K562 (cell line): Measurements from ENCODE around the gene PIP4K2A. TPM values are rescaled to one million over a fixed set of nuclear protein-coding genes. Genes with fewer than 3 reads are reported as not detected.
A peak's percentile ranks its signal among the peaks of the same experiment; 100 is the strongest.

Source experiments
- CBFA2T3 ChIP-seq: fragments of 450-650 bp; IDR thresholded peaks from 2 replicates; pipeline ENCODE4 v1.6.1; 2017
- CBX3 ChIP-seq, 2 experiments: IDR thresholded peaks; 1 replicate in 1 of 2; 2 replicates in 1 of 2; pipeline ENCODE4 v1.6.1; 2012; ENCODE audit warnings: inconsistent platforms in 2 of 2, low read length in 2 of 2, borderline replicate concordance in 1 of 2, control low read depth in 1 of 2
- HDAC8 ChIP-seq: fragments of 450-650 bp; IDR thresholded peaks from 2 replicates; pipeline ENCODE4 v1.6.1; 2016; ENCODE audit warnings: mild to moderate bottlenecking, missing genetic modification characterization, moderate library complexity, missing compliant biosample characterization
- LARP7 ChIP-seq: fragments of 450-650 bp; IDR thresholded peaks from 2 replicates; pipeline ENCODE4 v1.6.1; 2016
- MAFG ChIP-seq: fragments of 450-650 bp; conservative IDR thresholded peaks from 2 replicates; pipeline ENCODE4 v1.6.1; 2016; ENCODE audit warnings: missing genetic modification characterization, missing compliant biosample characterization
- MAZ ChIP-seq, 2 experiments: fragments of 450-650 bp in 1 of 2; sonication (generic) in 1 of 2; formaldehyde crosslinking; IDR thresholded peaks in 1 of 2; conservative IDR thresholded peaks in 1 of 2; 2 replicates each; pipeline versions ENCODE4 v1.4.0 to v1.5.0; 2020; ENCODE audit warnings: mild to moderate bottlenecking in 1 of 2, missing genetic modification reagents in 1 of 2
- MCM5 ChIP-seq: fragments of 450-650 bp; IDR thresholded peaks from 2 replicates; pipeline ENCODE4 v1.6.1; 2016; ENCODE audit warnings: low read depth
- NRF1 ChIP-seq, 2 experiments: fragments of 450-650 bp; IDR thresholded peaks in 1 of 2; conservative IDR thresholded peaks in 1 of 2; 2 replicates each; pipeline ENCODE4 v1.6.1; 2014; ENCODE audit warnings: mild to moderate bottlenecking in 2 of 2
- RBFOX2 ChIP-seq: fragments of 200-400 bp; formaldehyde crosslinking; IDR thresholded peaks from 2 replicates; pipeline ENCODE4 v1.6.1; 2017; ENCODE audit warnings: low read depth, mild to moderate bottlenecking, low read length, moderate library complexity
- SRF ChIP-seq, 2 experiments: fragments of 250-450, 450-650 bp in 1 of 2; sonication (Bioruptor Pico) in 1 of 2; sonication (generic) in 1 of 2; formaldehyde crosslinking; IDR thresholded peaks; 2 replicates each; pipeline versions ENCODE4 v1.5.0 to v1.5.1; 2020 to 2022; ENCODE audit warnings: mild to moderate bottlenecking in 1 of 2, missing genetic modification reagents in 1 of 2
- TAL1 ChIP-seq: fragments of 450-650 bp; IDR thresholded peaks from 2 replicates; pipeline ENCODE4 v1.6.1; 2016; ENCODE audit warnings: mild to moderate bottlenecking
- TBP ChIP-seq: optimal IDR thresholded peaks from 2 replicates; pipeline ENCODE3; 2011; ENCODE audit warnings: low read depth, low read length, improper control_type of control experiment
- TCF3 ChIP-seq: sonication (generic); formaldehyde crosslinking; IDR thresholded peaks from 2 replicates; pipeline ENCODE4 v1.4.0; 2020; ENCODE audit warnings: mild to moderate bottlenecking, missing genetic modification reagents
- TEAD4 ChIP-seq, 2 experiments: sonication (generic) in 1 of 2; formaldehyde crosslinking in 1 of 2; IDR thresholded peaks; 2 replicates each; pipeline versions ENCODE4 v1.6.1 to v1.8.0; 2012 to 2022; ENCODE audit warnings: borderline replicate concordance in 1 of 2, inconsistent platforms in 1 of 2, low read length in 1 of 2, mild to moderate bottlenecking in 1 of 2, missing genetic modification reagents in 1 of 2
- TFAM ChIP-seq: fragments of 250-450 bp; sonication (Bioruptor Pico); conservative IDR thresholded peaks from 2 replicates; pipeline ENCODE4 v1.5.0; 2021; ENCODE audit warnings: mild to moderate bottlenecking, moderate library complexity
- TGIF2 ChIP-seq: sonication (generic); formaldehyde crosslinking; IDR thresholded peaks from 2 replicates; pipeline ENCODE4 v1.8.1; 2022; ENCODE audit warnings: mild to moderate bottlenecking, missing genetic modification reagents, moderate library complexity
- U2AF1 ChIP-seq: fragments of 200-400 bp; formaldehyde crosslinking; optimal IDR thresholded peaks from 2 replicates; pipeline ENCODE3; 2017; ENCODE audit warnings: mild to moderate bottlenecking, low read depth, low read length, moderate library complexity
- ZBTB1 ChIP-seq: sonication (generic); formaldehyde crosslinking; IDR thresholded peaks from 2 replicates; pipeline ENCODE4 v1.8.1; 2023; ENCODE audit warnings: missing genetic modification reagents, low read depth, mild to moderate bottlenecking, borderline replicate concordance
- ZNF121 ChIP-seq: sonication (generic); formaldehyde crosslinking; conservative IDR thresholded peaks from 2 replicates; pipeline ENCODE4 v1.8.0; 2022; ENCODE audit warnings: missing genetic modification reagents
- ZNF165 ChIP-seq: fragments of 250-450 bp; sonication (Bioruptor Pico); IDR thresholded peaks from 2 replicates; pipeline ENCODE4 v1.4.0; 2020; ENCODE audit warnings: borderline replicate concordance
- ZNF431 ChIP-seq: sonication (generic); formaldehyde crosslinking; IDR thresholded peaks from 2 replicates; pipeline ENCODE4 v1.8.0; 2022; ENCODE audit warnings: mild to moderate bottlenecking, missing genetic modification reagents
- polyA plus RNA-seq, 8 experiments: library from polyadenylated mRNA; depleted of rRNA in 4 of 8; stranded (reverse) in 5 of 8; unstranded in 3 of 8; fragments of >200 nt; fragmentation: Nextera tagmentation in 2 of 8; fragmentation: Illumina TruSeq in 1 of 8; extraction: Ambion mirVana in 2 of 8; extraction: Trizol in 1 of 8; gene quantifications; 2 replicates each; pipeline versions ENCODE4 v1.2.1 to v1.2.3, GENCODE V29; 2011 to 2014; ENCODE audit warnings: inconsistent platforms in 1 of 8, missing spikeins in 1 of 8
- total RNA-seq, 7 experiments: library from RNA; depleted of rRNA in 6 of 7; stranded (reverse); fragments of >200 nt in 6 of 7; fragmentation: Illumina TruSeq in 2 of 7; extraction: Trizol in 2 of 7; gene quantifications; 2 replicates each; pipeline versions ENCODE4 v1.2.1 to v1.2.3, GENCODE V29; 2011 to 2021; ENCODE audit warnings: low replicate concordance in 1 of 7
- TF ChIP-seq, protein P1 (sequence below): fragments of 450-650 bp; IDR thresholded peaks from 2 replicates; pipeline ENCODE4 v1.6.1; 2014; ENCODE audit warnings: low read depth, mild to moderate bottlenecking, moderate library complexity, borderline replicate concordance
- TF ChIP-seq, protein P2 (sequence below): fragments of 250-450 bp; sonication (Bioruptor Pico); IDR thresholded peaks from 2 replicates; pipeline ENCODE4 v1.5.0; 2021; ENCODE audit warnings: mild to moderate bottlenecking, borderline replicate concordance

The PIP4K2A gene
- total and polyA plus RNA-seq, 9 of the 15 experiments (the other 6 are each of a cell fraction or from before 2014, with no cell fraction given): 35.6 to 117 (median 71.9) TPM

DNA sequence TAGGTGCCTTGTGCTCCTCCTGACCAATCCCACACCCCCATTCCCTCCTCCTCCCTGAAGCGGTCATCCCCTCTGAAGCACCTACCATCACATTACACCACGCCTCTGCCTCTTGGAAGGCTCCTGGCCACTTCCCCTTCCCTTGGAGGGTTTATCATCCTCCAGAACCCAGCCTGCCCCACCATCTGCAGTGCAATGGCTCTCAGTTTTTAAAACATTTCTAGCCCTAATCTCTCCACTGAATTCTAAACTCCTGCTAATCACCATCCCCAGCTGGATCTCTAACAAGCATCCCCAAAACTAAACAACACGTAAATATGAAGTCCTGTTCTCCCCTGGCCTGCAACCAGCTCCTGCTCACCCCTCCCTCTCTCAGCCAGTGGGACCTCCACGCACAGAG lies 70.6 kb downstream of the PIP4K2A start (continued):
- TF ChIP-seq CBFA2T3 (peak; percentile 68; the same call in 1 of the 2 replicates), TEAD4 (IDR thresholded peaks at IDR 0.05; ENCODE audit: low read length) (peak; percentile 31), TEAD4 (CRISPR knock-in tag; IDR thresholded peaks at IDR 0.05; ENCODE audit: borderline replicate concordance) (no peak), TAL1 (peak; percentile 42; the same call in 1 of the 2 replicates), ZBTB1 (CRISPR knock-in tag) (no peak), TGIF2 (CRISPR knock-in tag) (no peak), ZNF121 (no peak), TCF3 (peak; percentile 68), HDAC8 (tag) (no peak), LARP7 (no peak), ZNF165 (CRISPR knock-in tag) (no peak), TFAM (CRISPR knock-in tag) (no peak), CBX3 (IDR thresholded peaks at IDR 0.05; ENCODE audit: borderline replicate concordance in 1 of 2, low read length in 2 of 2) (no peak), U2AF1 (no peak), MAFG (tag) (no peak), MCM5 (no peak), RBFOX2 (no peak), TBP (no peak), ZNF431 (CRISPR knock-in tag) (no peak), NRF1 (conservative IDR thresholded peaks at IDR 0.05 in 1 of 2, IDR thresholded peaks at IDR 0.05 in 1 of 2) (no peak), MAZ (CRISPR knock-in tag; conservative IDR thresholded peaks at IDR 0.05 in 1 of 2, IDR thresholded peaks at IDR 0.05 in 1 of 2) (no peak), SRF (CRISPR knock-in tag; IDR thresholded peaks at IDR 0.05) (no peak)
- TF ChIP-seq, protein P1, sequence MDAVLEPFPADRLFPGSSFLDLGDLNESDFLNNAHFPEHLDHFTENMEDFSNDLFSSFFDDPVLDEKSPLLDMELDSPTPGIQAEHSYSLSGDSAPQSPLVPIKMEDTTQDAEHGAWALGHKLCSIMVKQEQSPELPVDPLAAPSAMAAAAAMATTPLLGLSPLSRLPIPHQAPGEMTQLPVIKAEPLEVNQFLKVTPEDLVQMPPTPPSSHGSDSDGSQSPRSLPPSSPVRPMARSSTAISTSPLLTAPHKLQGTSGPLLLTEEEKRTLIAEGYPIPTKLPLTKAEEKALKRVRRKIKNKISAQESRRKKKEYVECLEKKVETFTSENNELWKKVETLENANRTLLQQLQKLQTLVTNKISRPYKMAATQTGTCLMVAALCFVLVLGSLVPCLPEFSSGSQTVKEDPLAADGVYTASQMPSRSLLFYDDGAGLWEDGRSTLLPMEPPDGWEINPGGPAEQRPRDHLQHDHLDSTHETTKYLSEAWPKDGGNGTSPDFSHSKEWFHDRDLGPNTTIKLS: no peak
- TF ChIP-seq, protein P2, sequence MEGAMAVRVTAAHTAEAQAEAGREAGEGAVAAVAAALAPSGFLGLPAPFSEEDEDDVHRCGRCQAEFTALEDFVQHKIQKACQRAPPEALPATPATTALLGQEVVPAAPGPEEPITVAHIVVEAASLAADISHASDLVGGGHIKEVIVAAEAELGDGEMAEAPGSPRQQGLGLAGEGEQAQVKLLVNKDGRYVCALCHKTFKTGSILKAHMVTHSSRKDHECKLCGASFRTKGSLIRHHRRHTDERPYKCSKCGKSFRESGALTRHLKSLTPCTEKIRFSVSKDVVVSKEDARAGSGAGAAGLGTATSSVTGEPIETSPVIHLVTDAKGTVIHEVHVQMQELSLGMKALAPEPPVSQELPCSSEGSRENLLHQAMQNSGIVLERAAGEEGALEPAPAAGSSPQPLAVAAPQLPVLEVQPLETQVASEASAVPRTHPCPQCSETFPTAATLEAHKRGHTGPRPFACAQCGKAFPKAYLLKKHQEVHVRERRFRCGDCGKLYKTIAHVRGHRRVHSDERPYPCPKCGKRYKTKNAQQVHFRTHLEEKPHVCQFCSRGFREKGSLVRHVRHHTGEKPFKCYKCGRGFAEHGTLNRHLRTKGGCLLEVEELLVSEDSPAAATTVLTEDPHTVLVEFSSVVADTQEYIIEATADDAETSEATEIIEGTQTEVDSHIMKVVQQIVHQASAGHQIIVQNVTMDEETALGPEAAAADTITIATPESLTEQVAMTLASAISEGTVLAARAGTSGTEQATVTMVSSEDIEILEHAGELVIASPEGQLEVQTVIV (CRISPR knock-in tag): no peak
